Cardiac muscle cell (in vitro differentiated cells and primary cell): ENCODE data around the gene TMEM39A. TPM values are rescaled to one million over a fixed set of nuclear protein-coding genes. Genes with fewer than 3 reads are reported as not detected.

Source experiments
- DNase-seq, 2 donors: peaks; one replicate each; pipeline versions ENCODE4 v3.0.0 to v3.0.0-alpha.2; 2010 to 2017; ENCODE audit warnings: low read depth in 1 of 2, low spot score in 1 of 2
- H3K27ac ChIP-seq: fragments of 200-600 bp; sonication (generic); 2 replicates; pipeline ENCODE4 v1.5.1; 2016
- H3K27me3 ChIP-seq: fragments of 200-600 bp; sonication (generic); 2 replicates; pipeline ENCODE4 v1.6.0; 2016; ENCODE audit warnings: control low read depth
- H3K36me3 ChIP-seq: fragments of 200-600 bp; sonication (generic); 2 replicates; pipeline ENCODE4 v1.5.1; 2016; ENCODE audit warnings: control low read depth
- H3K4me1 ChIP-seq: fragments of 200-600 bp; sonication (generic); 2 replicates; pipeline ENCODE4 v1.8.1; 2017; ENCODE audit warnings: low read depth, mild to moderate bottlenecking, mixed run types
- H3K4me3 ChIP-seq: fragments of 200-600 bp; sonication (generic); 2 replicates; pipeline ENCODE4 v1.5.1; 2016; ENCODE audit warnings: mild to moderate bottlenecking
- H3K9me3 ChIP-seq: fragments of 200-600 bp; sonication (generic); 2 replicates; pipeline ENCODE4 v1.5.1; 2017; ENCODE audit warnings: low read depth, mild to moderate bottlenecking, control low read depth
- polyA plus RNA-seq: library from polyadenylated mRNA; unstranded; fragments of >200 nt; fragmentation: Nextera tagmentation; extraction: Ambion mirVana; gene quantifications from 2 replicates; pipeline ENCODE4 v1.2.1, GENCODE V29; 2016
- total RNA-seq: library from RNA; depleted of rRNA; stranded (reverse); fragments of >200 nt; gene quantifications from 2 replicates; pipeline ENCODE4 v1.2.3, GENCODE V29; 2016
- TF ChIP-seq, protein P1 (sequence below): IDR thresholded peaks from 2 replicates; pipeline ENCODE4 v1.5.1; 2012; ENCODE audit warnings: low read depth, mild to moderate bottlenecking, low read length

The TMEM39A gene, protein sequence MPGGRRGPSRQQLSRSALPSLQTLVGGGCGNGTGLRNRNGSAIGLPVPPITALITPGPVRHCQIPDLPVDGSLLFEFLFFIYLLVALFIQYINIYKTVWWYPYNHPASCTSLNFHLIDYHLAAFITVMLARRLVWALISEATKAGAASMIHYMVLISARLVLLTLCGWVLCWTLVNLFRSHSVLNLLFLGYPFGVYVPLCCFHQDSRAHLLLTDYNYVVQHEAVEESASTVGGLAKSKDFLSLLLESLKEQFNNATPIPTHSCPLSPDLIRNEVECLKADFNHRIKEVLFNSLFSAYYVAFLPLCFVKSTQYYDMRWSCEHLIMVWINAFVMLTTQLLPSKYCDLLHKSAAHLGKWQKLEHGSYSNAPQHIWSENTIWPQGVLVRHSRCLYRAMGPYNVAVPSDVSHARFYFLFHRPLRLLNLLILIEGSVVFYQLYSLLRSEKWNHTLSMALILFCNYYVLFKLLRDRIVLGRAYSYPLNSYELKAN
- total RNA-seq (42.9 and 48.8 TPM in 2 replicates), polyA plus RNA-seq (21.5 and 25.9 TPM in 2 replicates)

DNA sequence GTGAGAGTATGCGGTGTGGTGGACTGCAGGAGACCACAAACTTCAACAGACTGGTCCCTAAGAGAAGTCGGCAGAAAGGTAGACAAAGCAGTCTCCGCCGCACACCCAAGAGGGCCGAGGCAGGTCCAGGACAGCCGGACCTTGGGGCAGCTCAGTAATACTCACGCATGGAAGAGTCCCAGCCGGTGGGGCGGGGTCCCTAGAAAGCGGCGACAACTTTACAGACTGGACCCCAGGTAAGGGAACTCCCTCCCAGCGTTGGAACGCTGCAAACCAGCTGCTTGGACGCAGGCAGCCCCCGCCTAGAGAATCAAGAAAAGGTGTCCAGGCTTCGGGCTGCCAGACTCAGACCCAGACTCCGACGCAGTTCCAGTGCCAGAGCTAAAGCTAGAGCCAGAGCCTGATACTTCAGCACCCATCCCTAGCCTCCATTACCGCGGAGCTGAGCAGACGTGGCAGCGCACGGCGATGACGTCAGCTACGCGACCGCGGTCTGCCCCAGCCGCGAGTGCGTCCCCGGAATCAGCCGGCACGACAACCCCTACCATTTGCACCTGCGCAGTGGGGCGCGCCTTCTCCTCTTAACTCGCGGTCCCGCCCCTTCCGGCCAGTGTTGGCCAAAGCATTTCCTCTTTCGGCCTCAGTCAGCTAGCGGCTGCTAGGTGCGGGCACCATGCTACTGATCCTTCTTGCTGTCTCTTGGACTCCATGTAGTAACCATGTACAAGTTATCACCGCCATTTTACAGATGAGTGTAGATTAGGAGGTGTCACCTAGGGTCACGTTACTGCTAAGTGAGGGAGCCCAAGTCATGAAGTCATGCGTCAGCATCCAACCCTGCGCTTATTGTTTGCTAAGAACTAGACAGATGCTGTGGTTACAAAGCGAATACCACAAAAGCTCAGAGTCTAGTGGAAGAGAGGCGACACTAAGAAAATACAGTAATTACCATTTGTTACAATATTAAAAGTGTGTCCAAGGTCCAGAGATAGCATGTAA is at the start of gene TMEM39A:
TSS of gene TMEM39A (minus strand) at position 445 of the 999 bp plus-strand sequence. CDS start 1,541 bp downstream, outside the sequence.
- peak; percentile 99 to 100 for DNase-seq
- no peaks in the 10 kb centered on the region for H3K27me3 ChIP-seq
- H3K9me3 ChIP-seq: no peaks in the 10 kb centered on the region
- H3K27ac ChIP-seq: peak within 1 kb of the TSS; percentile 83
- TF ChIP-seq, protein P1, sequence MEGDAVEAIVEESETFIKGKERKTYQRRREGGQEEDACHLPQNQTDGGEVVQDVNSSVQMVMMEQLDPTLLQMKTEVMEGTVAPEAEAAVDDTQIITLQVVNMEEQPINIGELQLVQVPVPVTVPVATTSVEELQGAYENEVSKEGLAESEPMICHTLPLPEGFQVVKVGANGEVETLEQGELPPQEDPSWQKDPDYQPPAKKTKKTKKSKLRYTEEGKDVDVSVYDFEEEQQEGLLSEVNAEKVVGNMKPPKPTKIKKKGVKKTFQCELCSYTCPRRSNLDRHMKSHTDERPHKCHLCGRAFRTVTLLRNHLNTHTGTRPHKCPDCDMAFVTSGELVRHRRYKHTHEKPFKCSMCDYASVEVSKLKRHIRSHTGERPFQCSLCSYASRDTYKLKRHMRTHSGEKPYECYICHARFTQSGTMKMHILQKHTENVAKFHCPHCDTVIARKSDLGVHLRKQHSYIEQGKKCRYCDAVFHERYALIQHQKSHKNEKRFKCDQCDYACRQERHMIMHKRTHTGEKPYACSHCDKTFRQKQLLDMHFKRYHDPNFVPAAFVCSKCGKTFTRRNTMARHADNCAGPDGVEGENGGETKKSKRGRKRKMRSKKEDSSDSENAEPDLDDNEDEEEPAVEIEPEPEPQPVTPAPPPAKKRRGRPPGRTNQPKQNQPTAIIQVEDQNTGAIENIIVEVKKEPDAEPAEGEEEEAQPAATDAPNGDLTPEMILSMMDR: no peak
- peak within 1 kb of the TSS; percentile 86 for H3K4me3 ChIP-seq
- H3K36me3 ChIP-seq: peaks cover 26% of the 10 kb centered on the region
- peaks cover 14% of the 10 kb centered on the region for H3K4me1 ChIP-seq

DNA sequence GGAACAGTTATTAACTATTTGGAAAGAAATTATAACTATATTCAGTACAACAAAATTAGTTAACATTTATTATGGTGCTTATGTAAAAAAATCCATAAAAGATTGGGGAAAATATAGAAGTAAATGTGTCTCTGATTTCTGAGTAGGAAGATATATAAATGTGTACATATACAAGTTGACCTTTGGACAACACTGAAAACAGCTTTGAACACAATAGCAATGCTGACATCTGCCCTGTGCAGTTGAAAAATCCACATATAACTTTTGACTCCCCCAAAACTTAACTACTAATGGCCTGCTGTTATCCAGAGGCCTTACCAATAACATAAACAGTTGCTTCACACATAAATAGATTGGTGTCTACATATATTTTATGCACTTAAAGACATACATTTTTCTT is 47.3 kb upstream of the TMEM39A start:
- no peak for DNase-seq
- H3K27ac ChIP-seq: no peak overlapping the region
- peaks cover 38% of the 10 kb centered on the region for H3K36me3 ChIP-seq
- no peaks in the 10 kb centered on the region for H3K9me3 ChIP-seq
- no peaks in the 10 kb centered on the region for H3K4me1 ChIP-seq
- no peak overlapping the region for H3K4me3 ChIP-seq
- TF ChIP-seq, protein P1: no peak
- H3K27me3 ChIP-seq: no peaks in the 10 kb centered on the region

DNA sequence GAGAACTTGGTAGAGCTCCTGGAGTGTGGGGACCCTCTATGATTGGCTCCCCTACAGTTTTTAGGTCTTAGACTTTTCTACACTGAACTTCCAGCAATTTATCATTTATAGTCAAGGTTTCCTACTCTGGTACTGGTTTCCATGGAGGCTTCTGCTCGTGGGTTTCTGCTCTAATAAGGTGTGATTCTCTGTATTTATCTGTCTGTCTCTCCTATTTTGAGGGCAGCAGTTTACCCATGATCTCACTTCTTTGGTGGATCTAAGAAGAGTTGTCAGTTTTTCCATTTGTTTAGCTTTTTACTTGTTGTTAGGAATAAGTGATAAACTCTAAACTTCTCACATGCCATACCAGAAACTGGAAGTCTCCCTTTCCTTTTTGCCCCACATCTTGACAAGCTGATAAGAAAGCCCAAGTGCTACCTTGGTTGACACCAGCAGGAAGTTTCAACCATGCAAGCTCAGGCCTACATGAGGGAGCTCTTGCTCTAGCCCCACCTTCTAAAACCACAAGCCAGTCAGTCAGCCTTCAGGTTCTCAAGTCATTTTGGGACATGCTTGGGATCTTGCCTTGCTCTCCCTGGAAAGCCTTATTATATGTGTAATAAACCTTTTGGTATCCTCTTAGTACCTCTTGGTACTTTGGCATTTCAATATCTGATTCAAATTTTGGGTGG is 44.9 kb upstream of the TMEM39A start:
- no peaks in the 10 kb centered on the region for H3K4me1 ChIP-seq
- H3K27me3 ChIP-seq: no peaks in the 10 kb centered on the region
- peaks cover 43% of the 10 kb centered on the region for H3K36me3 ChIP-seq
- no peak for DNase-seq
- H3K27ac ChIP-seq: no peak overlapping the region
- no peak overlapping the region for H3K4me3 ChIP-seq
- TF ChIP-seq, protein P1: no peak
- no peaks in the 10 kb centered on the region for H3K9me3 ChIP-seq

DNA sequence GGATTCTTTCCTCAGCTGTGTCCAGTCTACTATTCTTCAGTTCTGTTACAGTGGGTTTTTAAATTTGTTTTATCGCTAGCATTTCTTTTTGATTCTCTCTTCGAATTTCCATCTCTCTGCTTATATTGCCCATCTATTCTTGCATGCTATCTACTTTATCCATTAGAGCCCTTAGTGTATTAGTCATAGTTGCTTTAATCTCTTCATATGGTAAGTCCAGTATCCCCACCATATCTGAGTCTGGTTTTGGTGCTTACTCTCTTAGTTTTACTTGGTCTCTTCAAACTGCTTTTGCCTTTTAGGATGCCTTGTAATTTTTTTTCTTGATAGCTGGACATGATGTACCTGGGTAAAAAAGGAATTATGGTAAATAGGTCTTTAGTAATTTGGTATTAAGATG is 44.0 kb upstream of the TMEM39A start:
- no peak overlapping the region for H3K27ac ChIP-seq
- H3K4me3 ChIP-seq: no peak overlapping the region
- DNase-seq: no peak
- H3K36me3 ChIP-seq: peaks cover 43% of the 10 kb centered on the region
- H3K27me3 ChIP-seq: no peaks in the 10 kb centered on the region
- TF ChIP-seq, protein P1: no peak
- H3K4me1 ChIP-seq: no peaks in the 10 kb centered on the region
- no peaks in the 10 kb centered on the region for H3K9me3 ChIP-seq

DNA sequence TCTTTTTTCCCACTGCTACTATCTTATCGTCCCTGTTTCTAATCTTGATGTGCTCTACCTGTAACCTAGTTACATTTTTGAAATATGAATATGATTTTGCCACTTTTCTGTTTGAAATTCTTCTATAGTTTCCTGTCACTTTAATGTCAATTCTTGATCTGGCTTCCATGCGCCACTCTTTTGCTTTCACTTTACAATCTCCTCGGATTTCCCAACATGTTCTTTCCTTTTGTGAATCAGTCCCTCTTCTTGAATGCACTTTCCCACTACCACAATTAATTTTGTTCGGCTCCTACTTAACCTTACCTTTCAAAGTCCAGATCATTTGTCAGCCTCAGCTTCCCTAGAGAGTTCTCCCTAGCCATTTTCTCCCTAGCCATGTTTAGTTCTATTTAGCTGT is 43.2 kb upstream of the TMEM39A start:
- Histone ChIP-seq H3K36me3 (peaks cover 43% of the 10 kb centered on the region), H3K27ac (peak overlapping the region; percentile 23), H3K9me3 (no peaks in the 10 kb centered on the region), H3K27me3 (no peaks in the 10 kb centered on the region), H3K4me3 (no peak overlapping the region), H3K4me1 (no peaks in the 10 kb centered on the region)
- TF ChIP-seq, protein P1: no peak
- DNase-seq: no peak
